SU-DHL-6 (cell line): Measurements from ENCODE around the gene TMEM239.

ENCODE experiments used
- H2AFZ ChIP-seq: fragments of 200-600 bp; sonication (generic); 2 replicates; pipeline ENCODE4 v1.6.1; 2014; ENCODE audit warnings: low read depth, mild to moderate bottlenecking, moderate library complexity, mixed read lengths, antibody characterized with exemption, low read length; ENCODE audit not compliant: severe bottlenecking
- H3F3A ChIP-seq: fragments of 200-600 bp; shearing (Covaris generic); 2 replicates; pipeline ENCODE4 v1.6.0; 2016; ENCODE audit warnings: antibody characterized with exemption, mild to moderate bottlenecking; ENCODE audit not compliant: insufficient read depth
- H3K27ac ChIP-seq: fragments of 200-600 bp; sonication (generic); 2 replicates; pipeline ENCODE4 v1.5.1; 2016; ENCODE audit warnings: low read depth, mild to moderate bottlenecking, low read length, moderate library complexity, mixed read lengths
- H3K27me3 ChIP-seq: fragments of 200-600 bp; sonication (generic), shearing (Covaris generic); 2 replicates; pipeline ENCODE4 v1.6.0; 2014; ENCODE audit warnings: mild to moderate bottlenecking, low read length
- H3K36me3 ChIP-seq: fragments of 200-600 bp; sonication (generic); 2 replicates; pipeline ENCODE4 v1.6.1; 2014; ENCODE audit warnings: mild to moderate bottlenecking, low read length, mixed read lengths
- H3K4me2 ChIP-seq: fragments of 300-600, 200-600 bp; shearing (Covaris generic), sonication (generic); 2 replicates; pipeline ENCODE4 v1.6.0; 2014; ENCODE audit warnings: low read length, low read depth, mild to moderate bottlenecking; ENCODE audit not compliant: poor library complexity, severe bottlenecking
- H3K4me3 ChIP-seq: fragments of 200-600 bp; sonication (generic); 2 replicates; pipeline ENCODE4 v1.5.1; 2014; ENCODE audit warnings: antibody characterized with exemption, low read length, mild to moderate bottlenecking, mixed read lengths; ENCODE audit not compliant: insufficient read depth, poor library complexity, severe bottlenecking
- H3K79me2 ChIP-seq: fragments of 200-600 bp; sonication (generic); 2 replicates; pipeline ENCODE4 v1.6.1; 2014; ENCODE audit warnings: mild to moderate bottlenecking, low read length, moderate library complexity; ENCODE audit not compliant: insufficient read depth
- H3K9ac ChIP-seq: fragments of 200-600 bp; sonication (generic); 2 replicates; pipeline ENCODE4 v1.7.0; 2014; ENCODE audit warnings: mild to moderate bottlenecking, low read length
- H3K9me2 ChIP-seq: fragments of 200-600 bp; sonication (generic); replicated peaks from 2 replicates; pipeline ENCODE4 v1.6.1; 2014; ENCODE audit warnings: low read length; ENCODE audit not compliant: insufficient read depth
- H3K9me3 ChIP-seq: fragments of 200-600 bp; sonication (generic); 2 replicates; pipeline ENCODE4 v1.6.1; 2014; ENCODE audit warnings: low read length, mixed read lengths; ENCODE audit not compliant: insufficient read depth
- H4K20me1 ChIP-seq: fragments of 200-600 bp; sonication (generic); 2 replicates; pipeline ENCODE4 v1.6.1; 2014; ENCODE audit warnings: low read depth, mild to moderate bottlenecking, antibody characterized with exemption, low read length, moderate library complexity, mixed read lengths
- CTCF ChIP-seq: fragments of 200-600 bp; sonication (generic); IDR thresholded peaks from one replicate; pipeline ENCODE4 v1.5.1; 2017; ENCODE audit warnings: antibody characterized with exemption, mild to moderate bottlenecking, low read length, moderate library complexity; ENCODE audit not compliant: insufficient read depth, poor library complexity, severe bottlenecking
- EZH2phosphoT487 ChIP-seq: fragments of 200-600 bp; sonication (generic), shearing (Covaris generic); conservative IDR thresholded peaks from 2 replicates; pipeline ENCODE4 v1.6.1; 2018; ENCODE audit warnings: mild to moderate bottlenecking, antibody characterized with exemption, low read length, moderate library complexity, mixed read lengths

TMEM239 gene

GRCh38 chr20:2771631-2772080 is 44.5 kb upstream of the TMEM239 start:
- TF ChIP-seq EZH2phosphoT487 = no peak
- no peak for TF ChIP-seq CTCF
- Histone ChIP-seq H3K27ac (no peak overlapping the region), H3K79me2 (no peaks in the 10 kb centered on the region), H2AFZ (no peak overlapping the region), H3F3A (no peaks in the 10 kb centered on the region), H3K4me3 (no peak overlapping the region), H3K9me3 (no peaks in the 10 kb centered on the region), H3K4me2 (no peak overlapping the region), H3K27me3 (peaks cover 3% of the 10 kb centered on the region; the same call in 1 of the 2 replicates), H3K36me3 (no peaks in the 10 kb centered on the region), H4K20me1 (no peaks in the 10 kb centered on the region), H3K9me2 (no peaks in the 10 kb centered on the region), H3K9ac (no peak overlapping the region)

GRCh38 chr20:2773812-2774211 is 42.4 kb upstream of the TMEM239 start:
- Histone ChIP-seq H3K4me3 (no peak overlapping the region), H3K27me3 (no peaks in the 10 kb centered on the region), H3K27ac (no peak overlapping the region), H2AFZ (no peak overlapping the region), H3K36me3 (no peaks in the 10 kb centered on the region), H3K9ac (no peak overlapping the region), H3F3A (no peaks in the 10 kb centered on the region), H3K9me2 (no peaks in the 10 kb centered on the region), H3K79me2 (no peaks in the 10 kb centered on the region), H3K9me3 (no peaks in the 10 kb centered on the region), H4K20me1 (no peaks in the 10 kb centered on the region), H3K4me2 (no peak overlapping the region)
- TF ChIP-seq CTCF = no peak
- no peak for TF ChIP-seq EZH2phosphoT487

GRCh38 chr20:2775139-2775538 is 41.0 kb upstream of the TMEM239 start:
- Histone ChIP-seq H3K9me2 (no peaks in the 10 kb centered on the region), H2AFZ (no peak overlapping the region), H3F3A (no peaks in the 10 kb centered on the region), H3K4me3 (no peak overlapping the region), H3K27me3 (no peaks in the 10 kb centered on the region), H3K4me2 (no peak overlapping the region), H3K9me3 (no peaks in the 10 kb centered on the region), H4K20me1 (no peaks in the 10 kb centered on the region), H3K79me2 (no peaks in the 10 kb centered on the region), H3K36me3 (no peaks in the 10 kb centered on the region), H3K27ac (no peak overlapping the region), H3K9ac (no peak overlapping the region)
- TF ChIP-seq CTCF (no peak), EZH2phosphoT487 (no peak)
